SU-DHL-6 (cell line): ENCODE data around the gene ADRB1.

Experiments used
- EZH2phosphoT487 ChIP-seq: fragments of 200-600 bp; sonication (generic), shearing (Covaris generic); conservative IDR thresholded peaks from 2 replicates; pipeline ENCODE4 v1.6.1; 2018; ENCODE audit warnings: mild to moderate bottlenecking, antibody characterized with exemption, low read length, moderate library complexity, mixed read lengths
- TF ChIP-seq, protein P1 (sequence below): fragments of 200-600 bp; sonication (generic); IDR thresholded peaks from one replicate; pipeline ENCODE4 v1.5.1; 2017; ENCODE audit warnings: antibody characterized with exemption, mild to moderate bottlenecking, low read length, moderate library complexity; ENCODE audit not compliant: insufficient read depth, poor library complexity, severe bottlenecking

DNA sequence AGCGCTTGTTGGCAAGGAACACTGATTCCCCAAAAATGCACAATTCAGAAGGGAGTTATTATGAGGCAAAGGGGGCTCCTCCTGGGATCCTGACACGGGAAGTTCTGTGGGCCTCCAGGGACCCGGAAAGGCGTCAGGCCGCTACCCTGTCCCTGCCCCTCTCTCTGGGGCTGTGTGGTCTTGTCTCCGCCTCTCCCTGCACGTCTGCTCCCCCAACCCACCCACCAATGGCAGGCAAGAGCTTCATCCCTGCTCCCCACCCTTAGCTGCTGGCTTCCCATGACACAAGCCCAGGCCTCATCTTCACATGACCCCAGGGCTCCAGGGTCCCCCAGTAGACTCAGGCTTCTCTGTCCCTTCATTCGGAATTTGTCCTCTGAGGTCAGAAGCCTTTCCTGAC is 31.0 kb upstream of the ADRB1 start:
- TF ChIP-seq, protein P1, sequence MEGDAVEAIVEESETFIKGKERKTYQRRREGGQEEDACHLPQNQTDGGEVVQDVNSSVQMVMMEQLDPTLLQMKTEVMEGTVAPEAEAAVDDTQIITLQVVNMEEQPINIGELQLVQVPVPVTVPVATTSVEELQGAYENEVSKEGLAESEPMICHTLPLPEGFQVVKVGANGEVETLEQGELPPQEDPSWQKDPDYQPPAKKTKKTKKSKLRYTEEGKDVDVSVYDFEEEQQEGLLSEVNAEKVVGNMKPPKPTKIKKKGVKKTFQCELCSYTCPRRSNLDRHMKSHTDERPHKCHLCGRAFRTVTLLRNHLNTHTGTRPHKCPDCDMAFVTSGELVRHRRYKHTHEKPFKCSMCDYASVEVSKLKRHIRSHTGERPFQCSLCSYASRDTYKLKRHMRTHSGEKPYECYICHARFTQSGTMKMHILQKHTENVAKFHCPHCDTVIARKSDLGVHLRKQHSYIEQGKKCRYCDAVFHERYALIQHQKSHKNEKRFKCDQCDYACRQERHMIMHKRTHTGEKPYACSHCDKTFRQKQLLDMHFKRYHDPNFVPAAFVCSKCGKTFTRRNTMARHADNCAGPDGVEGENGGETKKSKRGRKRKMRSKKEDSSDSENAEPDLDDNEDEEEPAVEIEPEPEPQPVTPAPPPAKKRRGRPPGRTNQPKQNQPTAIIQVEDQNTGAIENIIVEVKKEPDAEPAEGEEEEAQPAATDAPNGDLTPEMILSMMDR: no peak
- TF ChIP-seq EZH2phosphoT487: no peak
